CD14-positive monocyte (primary cell): Measurements from ENCODE around the gene MED14. TPM values are rescaled to one million over a fixed set of nuclear protein-coding genes. Genes with fewer than 3 reads are reported as not detected.

ENCODE experiments used
- DNase-seq, 3 donors: peaks; one replicate each; pipeline ENCODE4 v3.0.0-alpha.2; 2011 to 2022
- H2AFZ ChIP-seq: 2 replicates; pipeline ENCODE4 v1.6.0; 2012; ENCODE audit warnings: mild to moderate bottlenecking, low read depth, low read length, inconsistent platforms; ENCODE audit not compliant: insufficient read depth, poor library complexity, severe bottlenecking
- H3K27ac ChIP-seq, 2 donors: 1 replicate in 1 of 2; 2 replicates in 1 of 2; pipeline ENCODE4 v1.5.1; 2012 to 2013; ENCODE audit warnings: low read length in 2 of 2, control low read depth in 1 of 2, inconsistent platforms in 1 of 2, low read depth in 1 of 2, mild to moderate bottlenecking in 1 of 2
- H3K27me3 ChIP-seq, 2 donors: one replicate each; pipeline versions ENCODE4 v1.6.0 to v1.6.1; 2011 to 2013; ENCODE audit warnings: low read length in 2 of 2; ENCODE audit not compliant: control insufficient read depth in 2 of 2, insufficient read depth in 2 of 2
- H3K36me3 ChIP-seq, 2 donors: replicated peaks in 1 of 2; 1 replicate in 1 of 2; 2 replicates in 1 of 2; pipeline versions ENCODE4 v1.5.1 to v1.6.1; 2012 to 2013; ENCODE audit warnings: low read length in 2 of 2, control low read depth in 1 of 2, inconsistent platforms in 1 of 2, mild to moderate bottlenecking in 1 of 2; ENCODE audit not compliant: insufficient read depth in 2 of 2, control insufficient read depth in 1 of 2
- H3K4me1 ChIP-seq, 2 donors: 1 replicate in 1 of 2; 2 replicates in 1 of 2; pipeline versions ENCODE4 v1.5.1 to v1.6.1; 2012 to 2013; ENCODE audit warnings: low read length in 2 of 2, control low read depth in 1 of 2, inconsistent platforms in 1 of 2, mild to moderate bottlenecking in 1 of 2, moderate library complexity in 1 of 2; ENCODE audit not compliant: insufficient read depth in 2 of 2, control insufficient read depth in 1 of 2
- H3K4me2 ChIP-seq: replicated peaks from 2 replicates; pipeline ENCODE3; 2012; ENCODE audit warnings: low read length, moderate library complexity, mild to moderate bottlenecking; ENCODE audit not compliant: poor library complexity, severe bottlenecking; ENCODE audit errors: extremely low read depth
- H3K4me3 ChIP-seq, 3 experiments: fragments of 200-600 bp in 1 of 3; sonication (generic) in 1 of 3; replicated peaks in 1 of 3; 1 replicate in 2 of 3; 2 replicates in 1 of 3; pipeline ENCODE4 v1.5.1; 2011 to 2013; ENCODE audit warnings: low read length in 3 of 3, mild to moderate bottlenecking in 3 of 3, control low read depth in 2 of 3, low read depth in 2 of 3, inconsistent platforms in 1 of 3, moderate library complexity in 1 of 3
- H3K79me2 ChIP-seq: 2 replicates; pipeline ENCODE4 v1.6.0; 2012; ENCODE audit warnings: mild to moderate bottlenecking, control low read depth, inconsistent platforms, low read length, moderate library complexity; ENCODE audit not compliant: insufficient read depth
- H3K9ac ChIP-seq: 2 replicates; pipeline ENCODE4 v1.6.0; 2017; ENCODE audit warnings: low read length, mild to moderate bottlenecking; ENCODE audit not compliant: insufficient read depth, poor library complexity, severe bottlenecking
- H3K9me3 ChIP-seq, 2 donors: replicated peaks in 1 of 2; 1 replicate in 1 of 2; 2 replicates in 1 of 2; pipeline versions ENCODE4 v1.5.1 to v1.6.1; 2012 to 2013; ENCODE audit warnings: low read length in 2 of 2, control low read depth in 1 of 2; ENCODE audit not compliant: control insufficient read depth in 1 of 2, insufficient read depth in 1 of 2
- H4K20me1 ChIP-seq: 2 replicates; pipeline ENCODE4 v1.6.0; 2012; ENCODE audit warnings: mild to moderate bottlenecking, low read length, control low read depth, moderate library complexity; ENCODE audit not compliant: insufficient read depth
- H3K27ac Mint-ChIP-seq, 7 donors: one replicate each; pipeline ENCODE4 v1.8.0; 2020; ENCODE audit warnings: mild to moderate bottlenecking in 7 of 7, mixed read lengths in 7 of 7, moderate library complexity in 6 of 7, inconsistent platforms in 2 of 7
- H3K27me3 Mint-ChIP-seq, 3 donors: one replicate each; pipeline ENCODE4 v1.8.0; 2021 to 2022; ENCODE audit warnings: low read depth in 3 of 3, mild to moderate bottlenecking in 3 of 3, mixed read lengths in 3 of 3, moderate library complexity in 3 of 3, inconsistent platforms in 1 of 3
- H3K36me3 Mint-ChIP-seq, 2 donors: one replicate each; pipeline ENCODE4 v1.8.0; 2020; ENCODE audit warnings: mixed read lengths in 2 of 2, inconsistent platforms in 1 of 2, mild to moderate bottlenecking in 1 of 2
- H3K4me1 Mint-ChIP-seq: one replicate; pipeline ENCODE4 v1.8.0; 2020; ENCODE audit warnings: mild to moderate bottlenecking, mixed read lengths
- H3K4me3 Mint-ChIP-seq, 2 donors: one replicate each; pipeline ENCODE4 v1.8.0; 2020; ENCODE audit warnings: mild to moderate bottlenecking in 2 of 2, mixed read lengths in 2 of 2, moderate library complexity in 1 of 2
- H3K9me3 Mint-ChIP-seq, 7 donors: one replicate each; pipeline ENCODE4 v1.8.0; 2020 to 2022; ENCODE audit warnings: mixed read lengths in 7 of 7, mild to moderate bottlenecking in 6 of 7, moderate library complexity in 6 of 7, inconsistent platforms in 2 of 7
- WGBS: methylation state at CpG from one replicate; pipeline ENCODE4 v1.1.5; 2013; ENCODE audit warnings: missing lambda C conversion rate; ENCODE audit not compliant: insufficient coverage; 5-methylcytosine and 5-hydroxymethylcytosine counted together
- intact Hi-C, 2 donors: fragments of 100-400 bp; cut with micrococcal nuclease; formaldehyde crosslinking; loops; one replicate each; pipeline versions ENCODE4 v1.15.0 to v1.15.1; 2023
- polyA plus RNA-seq, 3 donors: library from polyadenylated mRNA; depleted of rRNA in 1 of 3; unstranded in 2 of 3; stranded (reverse) in 1 of 3; fragments of 300-500 nt in 2 of 3; fragments of >200 nt in 1 of 3; fragmentation: Illumina TruSeq in 2 of 3; gene quantifications; 1 replicate in 2 of 3; 2 replicates in 1 of 3; pipeline ENCODE4 v1.2.3, GENCODE V29; 2012 to 2021
- TF ChIP-seq, protein P1 (sequence below): fragments of 200-600 bp; IDR thresholded peaks from one replicate; pipeline ENCODE4 v1.8.0; 2022; ENCODE audit warnings: antibody characterized with exemption, mild to moderate bottlenecking

Gene MED14
- polyA plus RNA-seq, 3 donors: 3.6 to 20.4 (median 6.8) TPM

DNA sequence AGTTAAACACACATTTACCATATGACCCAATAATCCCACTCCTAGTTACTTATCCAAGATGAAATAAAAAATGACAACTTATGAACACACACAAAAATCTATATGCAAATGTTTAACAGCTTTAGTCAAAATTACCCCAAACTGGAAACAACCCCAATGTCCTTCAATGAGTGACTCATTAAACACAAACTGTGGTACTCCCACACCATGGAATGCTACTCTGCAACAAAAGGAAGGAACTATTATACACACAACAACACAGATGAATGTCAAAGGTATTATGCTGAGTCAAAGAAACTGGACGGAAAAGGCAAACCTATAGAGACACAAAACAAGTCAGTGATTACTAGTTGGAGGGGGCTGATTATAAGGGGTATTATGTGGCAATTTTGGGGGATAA is 40.5 kb downstream of the MED14 start:
- Mint-ChIP-seq H3K36me3 (peaks cover 50 to 71% of the 10 kb centered on the region in 2 donors), H3K4me1 (no peaks in the 10 kb centered on the region), H3K4me3 (no peak overlapping the region), H3K9me3 (peaks cover 0 to 4% (median 0%) of the 10 kb centered on the region in 7 donors), H3K27me3 (peaks cover 0 to 27% (median 0%) of the 10 kb centered on the region in 3 donors), H3K27ac (peak overlapping the region in 1 of 7 donors; percentile 15)
- Histone ChIP-seq H3K79me2 (no peaks in the 10 kb centered on the region), H3K27me3 (peaks cover 0 to 28% of the 10 kb centered on the region in 2 donors), H4K20me1 (no peaks in the 10 kb centered on the region), H3K36me3 (peaks cover 59 to 91% of the 10 kb centered on the region in 2 donors), H2AFZ (no peak overlapping the region), H3K27ac (no peak overlapping the region), H3K9me3 (peaks cover 0 to 3% of the 10 kb centered on the region in 2 donors), H3K4me3 (no peak overlapping the region), H3K9ac (no peak overlapping the region), H3K4me1 (no peaks in the 10 kb centered on the region), H3K4me2 (no peak overlapping the region)
- WGBS: no CpG with 5 or more reads among the region's 1 CpG
- DNase-seq: no peak
- intact Hi-C loops: no loop called here
- TF ChIP-seq, protein P1, sequence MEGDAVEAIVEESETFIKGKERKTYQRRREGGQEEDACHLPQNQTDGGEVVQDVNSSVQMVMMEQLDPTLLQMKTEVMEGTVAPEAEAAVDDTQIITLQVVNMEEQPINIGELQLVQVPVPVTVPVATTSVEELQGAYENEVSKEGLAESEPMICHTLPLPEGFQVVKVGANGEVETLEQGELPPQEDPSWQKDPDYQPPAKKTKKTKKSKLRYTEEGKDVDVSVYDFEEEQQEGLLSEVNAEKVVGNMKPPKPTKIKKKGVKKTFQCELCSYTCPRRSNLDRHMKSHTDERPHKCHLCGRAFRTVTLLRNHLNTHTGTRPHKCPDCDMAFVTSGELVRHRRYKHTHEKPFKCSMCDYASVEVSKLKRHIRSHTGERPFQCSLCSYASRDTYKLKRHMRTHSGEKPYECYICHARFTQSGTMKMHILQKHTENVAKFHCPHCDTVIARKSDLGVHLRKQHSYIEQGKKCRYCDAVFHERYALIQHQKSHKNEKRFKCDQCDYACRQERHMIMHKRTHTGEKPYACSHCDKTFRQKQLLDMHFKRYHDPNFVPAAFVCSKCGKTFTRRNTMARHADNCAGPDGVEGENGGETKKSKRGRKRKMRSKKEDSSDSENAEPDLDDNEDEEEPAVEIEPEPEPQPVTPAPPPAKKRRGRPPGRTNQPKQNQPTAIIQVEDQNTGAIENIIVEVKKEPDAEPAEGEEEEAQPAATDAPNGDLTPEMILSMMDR: no peak

DNA sequence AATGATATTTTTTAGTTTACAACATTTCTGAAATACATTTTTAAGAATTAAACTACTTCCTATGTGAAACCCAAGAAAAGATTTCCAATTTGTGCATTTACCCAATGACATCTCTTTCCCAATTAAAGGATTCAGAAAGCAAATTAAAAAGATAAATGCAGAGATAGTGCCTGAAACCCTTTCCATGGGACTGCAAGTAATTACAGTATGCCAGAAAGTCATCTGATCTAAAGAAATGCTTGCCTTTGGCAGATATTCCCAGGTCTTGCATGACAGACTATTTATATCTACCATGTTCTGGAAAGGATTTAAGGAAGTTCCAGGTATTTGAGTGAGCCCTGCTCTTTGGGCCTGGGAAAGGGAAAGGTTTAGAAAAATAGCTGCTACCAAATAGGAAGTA is 46.4 kb downstream of the MED14 start:
- H3K4me3 Mint-ChIP-seq: no peak overlapping the region
- H2AFZ ChIP-seq: no peak overlapping the region
- no peak for DNase-seq
- H3K79me2 ChIP-seq: no peaks in the 10 kb centered on the region
- TF ChIP-seq, protein P1: no peak
- peaks cover 0 to 44% of the 10 kb centered on the region in 2 donors for H3K27me3 ChIP-seq
- H3K9ac ChIP-seq: no peak overlapping the region
- no peaks in the 10 kb centered on the region for H3K9me3 ChIP-seq
- no peaks in the 10 kb centered on the region for H3K4me1 ChIP-seq
- no peak overlapping the region for H3K4me3 ChIP-seq
- no peaks in the 10 kb centered on the region for H3K4me1 Mint-ChIP-seq
- no peak overlapping the region for H3K27ac ChIP-seq
- H4K20me1 ChIP-seq: no peaks in the 10 kb centered on the region
- H3K4me2 ChIP-seq: no peak overlapping the region
- intact Hi-C loops: no loop called here
- peaks cover 42 to 80% of the 10 kb centered on the region in 2 donors for H3K36me3 ChIP-seq
- peaks cover 0 to 5% (median 0%) of the 10 kb centered on the region in 7 donors for H3K9me3 Mint-ChIP-seq
- H3K27me3 Mint-ChIP-seq: peaks cover 0 to 48% (median 0%) of the 10 kb centered on the region in 3 donors
- H3K27ac Mint-ChIP-seq: no peak overlapping the region
- H3K36me3 Mint-ChIP-seq: peaks cover 55 to 71% of the 10 kb centered on the region in 2 donors
